ENCODE measurements around the gene ALOX12B.

ALOX12B gene

GRCh38 chr17:8048736-8049135, 38.8 kb downstream of the ALOX12B start:
- H3K27me3 ChIP-seq (replicated peaks): peaks cover 4% of the 10 kb centered on the region
- H3K27ac ChIP-seq: no peak overlapping the region
- no peak for TF ChIP-seq CTCF (IDR thresholded peaks at IDR 0.05; ENCODE audit: low read depth, low read length, missing control alignments)
- no peak overlapping the region for H3K4me3 ChIP-seq (ENCODE audit: low read depth, low read length)
- H3K36me3 ChIP-seq (replicated peaks): no peaks in the 10 kb centered on the region
- no peak for DNase-seq
- in situ Hi-C loops (cut with HindIII; ENCODE audit: low pct_ligation_motif_present, low sequenced_read_pairs): no loop called here

GRCh38 chr17:8048236-8048635, 39.3 kb downstream of the ALOX12B start:
- no peak for TF ChIP-seq CTCF (IDR thresholded peaks at IDR 0.05; ENCODE audit: low read depth, low read length, missing control alignments)
- in situ Hi-C loops (cut with HindIII; ENCODE audit: low pct_ligation_motif_present, low sequenced_read_pairs): no loop called here
- Histone ChIP-seq H3K27ac (no peak overlapping the region), H3K27me3 (replicated peaks) (peaks cover 4% of the 10 kb centered on the region), H3K36me3 (replicated peaks) (no peaks in the 10 kb centered on the region), H3K4me3 (ENCODE audit: low read depth, low read length) (no peak overlapping the region)
- no peak for DNase-seq

- peaks cover 4% of the 10 kb centered on the region for H3K27me3 ChIP-seq (replicated peaks)
- no peak for DNase-seq
- no peak overlapping the region for H3K4me3 ChIP-seq (ENCODE audit: low read depth, low read length)
- no peak overlapping the region for H3K27ac ChIP-seq
- H3K36me3 ChIP-seq (replicated peaks): no peaks in the 10 kb centered on the region
- in situ Hi-C loops (cut with HindIII; ENCODE audit: low pct_ligation_motif_present, low sequenced_read_pairs): no loop called here
- TF ChIP-seq CTCF (IDR thresholded peaks at IDR 0.05; ENCODE audit: low read depth, low read length, missing control alignments): no peak
Measured at GRCh38 chr17:8047769-8048110, 39.8 kb downstream of the ALOX12B start.

- in situ Hi-C loops (cut with HindIII; ENCODE audit: low pct_ligation_motif_present, low sequenced_read_pairs): no loop called here
- no peak overlapping the region for H3K27ac ChIP-seq
- no peak for DNase-seq
- peaks cover 1% of the 10 kb centered on the region for H3K27me3 ChIP-seq (replicated peaks)
- H3K36me3 ChIP-seq (replicated peaks): no peaks in the 10 kb centered on the region
- H3K4me3 ChIP-seq (ENCODE audit: low read depth, low read length): no peak overlapping the region
- TF ChIP-seq CTCF (IDR thresholded peaks at IDR 0.05; ENCODE audit: low read depth, low read length, missing control alignments): no peak
Measured at GRCh38 chr17:8046929-8047768, 40.4 kb downstream of the ALOX12B start.

GRCh38 chr17:8046306-8046928, 41.1 kb downstream of the ALOX12B start:
- no peaks in the 10 kb centered on the region for H3K27me3 ChIP-seq (replicated peaks)
- H3K4me3 ChIP-seq (ENCODE audit: low read depth, low read length): no peak overlapping the region
- no peak overlapping the region for H3K27ac ChIP-seq
- no peak for TF ChIP-seq CTCF (IDR thresholded peaks at IDR 0.05; ENCODE audit: low read depth, low read length, missing control alignments)
- in situ Hi-C loops (cut with HindIII; ENCODE audit: low pct_ligation_motif_present, low sequenced_read_pairs): no loop called here
- no peaks in the 10 kb centered on the region for H3K36me3 ChIP-seq (replicated peaks)
- DNase-seq: no peak

Data from brain microvascular endothelial cell (primary cell).